ENCODE measurements around the gene LMOD1.

- no peak for TF ChIP-seq POLR2A (IDR thresholded peaks at IDR 0.05)
- no peak for TF ChIP-seq CTCF (IDR thresholded peaks at IDR 0.05)
Measured at GRCh38 chr1:201880928-201881571, 65.3 kb downstream of the LMOD1 start.
